NCI-H2196 (cell line): ENCODE results near the gene DHPS.
"Not testable (repeated sequence)": the region's sequence is repeated elsewhere in the genome, so short reads cannot be mapped to it uniquely, and the experiment has no call there.

ENCODE experiments used
- DNase-seq: peaks from one replicate; lab custom pipeline; 2025; ENCODE audit not compliant: unreplicated experiment; lab: John Stamatoyannopoulos, UW

Gene DHPS

DNA sequence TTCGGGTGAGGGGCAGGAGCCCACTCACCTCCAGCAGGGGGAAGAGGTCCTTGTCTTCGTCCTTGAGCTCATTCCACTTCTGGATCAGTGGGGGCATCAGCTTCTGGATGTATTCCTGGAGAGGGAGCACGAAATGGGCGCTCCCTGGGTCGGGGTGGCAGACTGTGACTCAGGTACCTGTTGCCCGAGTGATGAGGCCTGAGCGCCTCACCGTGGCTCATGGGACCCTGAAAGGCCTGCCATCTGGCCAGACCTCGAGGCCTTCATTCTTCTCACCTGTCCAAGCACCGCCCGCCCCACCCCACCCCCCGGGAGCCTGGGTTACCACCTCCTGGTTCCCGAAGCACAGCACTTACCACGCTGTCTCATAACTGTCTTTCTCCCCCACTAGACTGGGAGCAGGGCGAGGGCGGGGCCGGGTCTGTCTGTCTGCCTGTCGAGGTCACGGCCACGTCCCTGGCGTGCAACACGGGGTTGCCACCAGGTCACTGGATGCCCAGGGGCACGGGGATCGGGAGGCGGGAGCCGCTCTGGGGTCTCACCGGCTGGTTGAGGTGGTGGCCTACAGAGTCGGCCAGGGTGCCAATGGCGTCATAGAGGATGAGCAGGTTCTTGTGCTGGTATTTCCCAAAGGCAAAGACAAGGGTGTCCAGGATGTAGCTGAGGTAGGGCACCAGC, 24.1 kb upstream of the DHPS start:
- DNase-seq: no peak

DNA sequence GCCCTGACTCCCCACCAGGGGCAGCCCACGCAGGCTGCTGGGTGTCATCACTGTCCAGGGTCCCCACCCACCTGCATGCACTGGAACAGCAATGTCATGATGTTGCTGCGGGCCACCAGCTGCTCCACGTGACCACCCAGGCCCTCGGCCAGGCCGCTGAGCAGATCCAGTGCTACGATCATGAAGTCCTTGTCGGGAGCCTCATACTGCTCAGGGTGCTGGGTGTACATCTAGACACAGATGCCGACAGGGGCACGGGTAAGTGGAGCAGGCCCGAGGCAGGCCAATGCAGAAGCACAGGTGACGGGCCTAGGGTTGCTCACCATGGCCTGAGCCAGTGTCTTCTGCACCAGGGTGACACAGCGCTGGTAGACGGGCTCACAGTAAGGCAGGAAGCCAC, 23.5 kb upstream of the DHPS start:
- no peak for DNase-seq

DNA sequence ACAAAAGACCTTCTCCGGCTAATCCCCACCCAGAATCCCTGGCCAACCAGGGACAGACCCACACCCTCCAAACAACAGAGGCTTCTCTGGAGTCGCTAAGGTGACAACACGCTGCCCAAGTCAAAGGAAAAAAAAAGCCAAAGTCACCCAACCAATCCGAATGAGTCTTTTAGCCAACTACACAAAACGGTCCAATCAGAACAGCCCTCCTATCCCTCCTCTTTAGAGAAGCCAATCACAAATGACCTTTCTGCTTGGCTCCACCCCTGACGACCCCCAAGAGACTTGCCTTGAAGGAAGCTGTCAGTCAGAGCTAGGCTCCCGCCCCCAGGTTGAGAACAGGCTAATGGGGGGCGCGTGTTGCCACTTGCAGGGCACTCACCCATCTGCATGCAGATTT, 21.4 kb upstream of the DHPS start:
- peak; percentile 45 for DNase-seq

DNA sequence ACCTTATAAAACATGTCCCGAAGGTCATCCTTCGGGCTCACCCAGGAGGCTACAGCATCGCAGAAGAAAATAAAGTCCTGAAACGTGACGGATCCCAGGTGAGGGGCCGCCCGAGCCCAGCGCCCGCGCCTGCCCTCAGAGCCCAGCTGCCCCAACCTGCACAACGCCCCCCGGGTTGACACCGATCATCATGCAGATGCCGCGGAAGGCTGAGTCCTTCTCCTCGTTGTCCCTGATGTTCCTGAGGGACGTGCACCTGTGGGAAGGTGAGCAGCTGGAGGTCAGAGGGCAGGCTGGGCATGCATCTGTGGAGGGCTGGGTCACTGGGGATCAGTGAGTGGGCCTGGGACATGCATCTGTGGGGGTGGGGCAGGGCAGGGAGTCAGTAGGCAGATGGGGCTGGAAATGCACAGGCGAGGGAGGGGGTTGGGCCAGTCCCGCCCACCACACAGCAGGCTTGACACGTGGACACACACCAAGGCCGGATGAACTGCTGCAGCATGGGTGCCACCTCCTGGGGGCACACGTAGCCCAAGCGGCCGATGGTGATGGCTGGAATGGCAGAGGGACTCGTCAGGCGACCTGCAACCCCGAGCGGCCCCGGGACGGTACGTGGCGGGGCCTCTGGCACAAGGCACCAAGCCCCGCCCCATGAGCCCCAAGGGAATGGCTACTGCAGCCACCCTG, 20.1 kb upstream of the DHPS start:
- no peak for DNase-seq

DNA sequence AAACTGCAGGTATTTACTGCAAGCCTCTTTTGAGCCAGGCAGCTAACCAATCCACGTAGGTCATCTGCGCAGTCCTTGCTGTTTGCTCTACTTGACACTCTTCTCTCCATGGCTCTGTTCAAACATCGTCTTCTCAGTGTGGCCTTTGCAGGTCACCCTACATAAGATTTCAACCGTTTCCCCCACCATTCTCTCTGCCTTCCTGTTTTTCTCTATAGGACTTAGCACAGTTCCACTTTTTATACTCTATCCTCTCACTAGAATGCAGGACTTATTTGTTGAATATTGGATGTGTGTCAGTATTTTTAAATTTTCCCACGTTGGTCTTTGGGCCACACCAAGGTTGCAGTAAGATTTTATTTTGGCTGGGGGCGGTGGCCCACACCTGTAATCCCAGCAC, 16.5 kb upstream of the DHPS start:
- no peak for DNase-seq

DNA sequence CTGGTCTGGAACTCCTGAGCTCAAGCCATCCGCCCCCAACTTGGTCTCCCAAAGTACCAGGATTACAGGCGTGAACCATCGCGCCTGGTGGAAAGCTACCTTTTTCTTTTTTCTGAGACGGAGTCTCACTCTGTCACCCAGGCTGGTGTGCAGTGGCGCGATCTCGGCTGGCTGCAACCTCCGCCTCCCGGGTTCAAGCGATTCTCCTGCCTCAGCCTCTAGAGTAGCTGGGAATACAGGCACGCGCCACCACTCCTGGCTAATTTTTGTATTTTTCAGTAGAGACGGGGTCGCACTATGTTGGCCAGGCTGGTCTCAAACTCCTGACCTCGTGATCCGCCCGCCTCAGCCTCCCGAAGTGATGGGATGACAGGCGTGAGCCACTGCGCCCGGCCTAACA, 15.7 kb upstream of the DHPS start:
- not testable (repeated sequence) for DNase-seq

DNA sequence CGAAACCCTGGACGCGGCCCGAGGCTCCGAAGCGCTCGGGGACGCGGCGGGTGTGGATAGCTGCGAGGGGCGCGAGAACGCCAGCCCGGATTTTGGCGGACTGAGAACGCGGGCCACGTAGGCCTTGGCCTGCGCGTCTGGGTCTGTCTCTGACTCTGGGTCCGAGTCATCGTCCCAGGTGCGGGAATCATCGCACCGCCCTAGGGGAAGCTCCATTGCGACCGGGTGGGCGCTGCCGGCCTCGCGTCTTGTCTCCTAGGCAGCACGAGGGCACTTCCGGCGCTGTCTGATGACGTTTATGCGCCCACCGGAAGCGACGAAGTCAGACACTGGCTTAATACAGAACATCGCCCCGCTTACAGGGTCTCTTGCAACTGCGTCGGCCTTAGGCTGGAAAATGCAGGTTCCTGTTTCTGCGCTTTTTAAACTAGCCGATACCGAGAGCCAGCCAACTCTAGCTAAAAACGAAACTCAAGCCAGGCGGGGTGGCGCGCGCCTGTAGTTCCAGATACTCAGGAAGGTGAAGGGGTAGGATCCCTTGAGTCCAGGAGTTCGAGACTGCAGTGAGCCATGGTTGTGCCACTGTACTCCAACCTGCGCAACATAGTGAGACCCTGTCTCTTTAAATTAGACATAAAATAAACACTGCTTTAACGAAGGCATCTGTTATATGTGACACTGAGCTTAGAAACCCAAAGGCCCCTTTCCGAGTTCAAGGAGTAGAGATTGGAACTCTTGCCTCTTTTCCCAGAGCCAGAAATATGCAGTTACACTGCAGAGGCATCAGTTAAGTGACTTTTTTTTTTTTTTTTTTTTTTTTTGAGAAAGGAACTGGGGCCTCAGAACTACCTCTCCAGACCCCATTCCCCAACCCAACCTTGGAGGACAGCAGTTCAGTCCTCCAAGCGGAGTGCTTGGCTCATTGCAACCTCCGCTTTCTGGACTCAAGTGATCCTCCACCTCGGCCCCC, 15.0 kb upstream of the DHPS start, which contains the start of gene FBXW9:
TSS of gene FBXW9 (minus strand) at position 266 of the 970 bp plus-strand sequence. CDS start at position 216, 50 bp downstream.
- peak; percentile 92 for DNase-seq

DNA sequence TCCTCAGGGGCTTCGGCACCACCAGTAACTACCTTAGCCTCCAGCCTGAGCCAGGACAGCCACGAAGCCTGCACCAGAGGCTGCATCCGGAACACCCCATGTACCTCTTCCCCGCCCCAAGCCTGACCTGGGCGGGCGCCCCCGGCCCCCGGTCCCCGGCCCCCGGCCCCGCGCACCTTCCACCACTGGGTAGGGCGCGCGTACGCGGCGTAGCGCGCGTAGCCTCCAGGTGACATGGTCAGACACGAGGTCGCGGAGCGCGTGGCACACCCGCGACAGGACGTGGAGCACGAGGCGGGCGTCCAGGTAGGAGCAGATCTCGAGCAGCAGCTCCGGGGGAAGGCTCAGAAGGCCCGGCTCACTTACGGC, 14.3 kb upstream of the DHPS start:
- no peak for DNase-seq

DNA sequence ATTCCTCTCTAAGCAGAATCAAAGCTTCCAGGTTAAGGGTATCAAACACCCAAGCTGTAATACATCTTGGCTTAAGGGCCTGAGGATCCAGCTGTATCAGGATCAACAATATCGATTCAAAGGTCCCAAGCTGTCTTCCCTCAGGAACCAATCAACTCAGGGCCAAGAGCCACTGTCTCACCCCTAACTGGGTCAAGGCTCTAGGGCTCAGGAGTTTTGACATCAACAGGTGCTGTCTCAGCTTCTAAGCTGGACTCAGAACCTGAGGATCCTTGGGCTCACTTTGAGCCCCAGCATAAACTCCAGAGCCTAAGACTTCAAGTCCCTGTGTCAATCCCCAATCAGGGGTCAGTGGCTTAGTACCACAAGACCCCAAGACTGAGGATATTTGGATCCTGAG, 13.8 kb upstream of the DHPS start:
- no peak for DNase-seq

DNA sequence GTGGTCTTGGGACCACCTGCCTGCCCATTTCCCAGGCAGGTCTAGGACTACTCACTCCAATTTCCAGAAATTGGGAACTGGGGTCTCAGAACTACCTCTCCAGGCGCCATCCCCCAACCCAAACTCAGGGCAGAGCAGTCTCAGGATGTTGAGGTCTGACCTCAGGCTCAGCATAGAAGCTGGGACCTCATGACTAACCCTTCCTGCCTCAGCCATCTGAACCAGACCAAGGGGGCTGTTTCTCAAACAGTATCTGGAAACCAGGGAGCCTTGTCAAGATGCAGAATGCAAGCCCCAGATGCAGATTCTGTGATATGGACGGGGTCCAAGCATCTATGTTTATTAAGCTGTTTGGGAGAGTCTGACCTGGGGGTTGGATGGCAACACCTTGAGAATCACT, 13.4 kb upstream of the DHPS start:
- no peak for DNase-seq

DNA sequence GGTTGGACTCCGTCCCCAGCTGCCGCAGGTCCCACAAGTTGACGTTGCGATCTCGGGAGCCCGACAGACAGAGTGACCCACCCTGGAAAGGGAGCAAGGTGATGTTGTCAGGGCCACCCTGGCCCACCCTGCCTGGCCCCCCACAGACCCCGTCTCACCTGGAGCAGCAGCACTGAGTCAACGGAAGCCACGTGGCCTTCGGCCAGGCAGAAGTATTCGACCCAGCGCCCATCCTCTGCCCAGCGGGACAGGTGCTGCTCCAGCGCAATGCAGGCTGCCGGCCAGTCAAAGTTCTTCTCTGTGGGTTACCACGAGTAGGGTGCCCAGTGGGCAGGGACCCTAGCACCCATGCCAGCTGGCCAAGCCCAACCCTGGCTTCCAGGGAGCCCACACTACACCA, 13.0 kb upstream of the DHPS start:
- DNase-seq: no peak

DNA sequence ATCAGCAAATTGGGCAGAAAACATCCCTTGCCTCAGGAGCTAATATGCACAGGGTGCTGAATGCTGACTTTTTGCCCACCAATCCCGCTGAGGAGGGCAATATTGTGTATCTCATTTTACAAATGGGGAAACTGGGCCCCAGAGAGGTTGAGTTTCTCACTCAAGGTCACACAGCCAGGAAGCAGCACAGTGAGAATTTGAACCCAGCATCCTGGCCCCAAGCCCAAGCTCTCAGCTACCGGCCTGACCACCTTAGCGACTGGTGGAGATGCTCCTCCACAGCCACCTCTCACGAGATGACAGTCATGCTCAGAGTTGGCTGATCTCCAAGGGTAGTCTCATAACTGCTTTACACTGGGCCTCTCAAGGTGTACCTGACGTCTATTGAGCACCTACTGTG, 11.3 kb upstream of the DHPS start:
- DNase-seq: no peak

DNA sequence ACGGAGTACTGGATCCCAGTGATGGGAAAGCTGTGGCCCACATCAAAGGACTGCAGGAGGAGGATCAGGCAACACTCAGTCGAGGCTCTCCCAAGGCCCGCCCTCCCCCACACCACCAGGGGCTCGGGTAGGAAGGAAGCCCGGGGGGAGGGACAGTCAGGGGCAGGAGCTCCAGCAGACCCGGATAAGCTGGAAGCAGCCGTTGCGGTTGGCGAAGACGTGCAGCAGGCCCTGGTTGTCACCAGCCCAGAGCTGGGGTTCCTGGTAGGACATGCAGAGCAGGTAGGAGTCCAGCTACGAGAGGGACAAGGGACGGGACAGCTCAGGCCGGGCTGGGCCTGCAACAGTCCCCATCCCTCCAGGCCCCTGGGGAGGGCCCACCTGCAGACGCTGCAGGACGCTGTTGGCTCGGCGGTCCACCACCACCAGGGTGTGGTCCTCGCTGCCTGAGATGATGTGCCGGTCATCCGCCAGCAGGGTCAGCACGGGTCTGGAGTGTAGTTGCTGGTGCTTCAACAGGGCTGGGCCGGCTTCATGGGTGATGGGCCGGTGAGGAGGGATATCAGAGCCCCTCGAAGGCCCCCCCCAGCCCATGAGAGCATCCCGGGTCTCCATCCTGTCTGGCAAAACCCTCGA, 8.0 kb upstream of the DHPS start:
- no peak for DNase-seq

DNA sequence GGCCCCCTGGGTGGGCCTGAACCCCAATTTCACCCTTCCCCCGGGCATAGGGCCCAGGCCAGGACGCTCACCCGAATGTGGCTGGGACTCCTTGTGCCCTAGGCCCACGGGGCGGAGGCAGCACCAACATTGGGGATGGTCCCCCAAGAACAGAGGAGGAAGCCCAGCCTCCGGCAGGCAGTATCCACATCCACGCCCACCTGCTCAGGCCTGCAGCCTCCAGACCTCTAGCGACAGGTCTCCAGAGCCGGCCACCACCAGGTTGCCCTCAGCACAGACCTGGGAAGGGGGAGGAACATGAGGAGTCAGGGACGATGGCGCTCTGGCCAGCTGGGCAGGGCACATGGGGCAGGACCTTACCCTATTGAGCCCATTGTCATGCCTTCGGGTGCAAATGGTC, 7.3 kb upstream of the DHPS start:
- no peak for DNase-seq

DNA sequence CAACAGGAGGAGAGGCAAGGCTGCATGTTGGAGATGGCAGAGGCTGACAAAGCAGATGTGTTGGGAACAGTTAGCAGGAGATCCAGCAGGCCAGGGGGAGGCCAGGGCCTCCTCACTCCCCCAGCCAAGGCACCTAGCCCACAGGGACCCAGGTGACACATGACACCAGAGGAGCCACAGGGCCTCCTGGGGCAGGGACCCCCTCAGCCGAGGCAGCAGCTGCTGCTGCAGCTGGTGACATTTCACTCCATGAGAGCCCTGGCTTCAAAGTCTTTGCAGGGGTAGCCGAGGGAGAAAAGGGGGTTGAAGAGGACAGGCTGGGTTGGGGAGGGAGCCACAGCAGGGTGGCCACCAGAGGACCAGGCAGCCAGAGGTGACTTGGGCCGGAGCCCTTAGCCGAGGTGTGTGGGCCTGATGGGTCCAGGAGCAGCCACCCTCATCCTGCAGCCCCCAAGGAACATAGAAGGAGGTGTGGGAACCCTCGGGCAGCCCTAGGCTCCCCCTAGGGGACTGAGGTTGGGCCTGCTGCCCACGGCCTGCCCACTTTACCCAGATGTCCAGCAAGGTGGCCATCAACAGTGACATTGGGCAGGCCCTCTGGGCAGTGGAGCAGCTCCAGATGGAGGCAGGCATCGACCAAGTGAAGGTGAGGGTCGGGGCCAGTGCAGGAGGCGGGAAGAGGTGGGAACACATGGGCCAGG, 6.0 kb upstream of the DHPS start, which contains the start of gene GNG14:
TSS of gene GNG14 (plus strand) at position 503 of the 701 bp plus-strand sequence. CDS start at position 554, 51 bp downstream.
- DNase-seq: no peak

DNA sequence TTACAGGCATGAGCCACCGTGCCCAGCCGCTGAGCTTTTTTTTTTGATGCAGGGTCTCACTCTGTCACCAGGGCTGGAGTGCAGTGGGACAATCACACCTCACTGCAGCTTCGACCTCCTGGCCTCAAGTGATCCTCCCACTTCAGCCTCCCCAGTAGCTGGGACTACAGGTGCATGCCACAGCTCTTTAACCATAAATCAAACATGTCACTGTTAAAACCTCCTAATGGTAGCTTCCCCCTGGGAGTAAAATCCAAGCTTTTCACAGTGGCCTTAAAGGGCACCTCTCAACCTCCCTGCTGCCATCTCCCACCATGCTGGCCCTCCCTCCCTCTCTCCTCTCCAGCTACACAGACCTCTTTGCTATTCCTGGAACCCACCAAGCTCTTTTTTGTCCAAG, 4.2 kb upstream of the DHPS start:
- no peak for DNase-seq

DNA sequence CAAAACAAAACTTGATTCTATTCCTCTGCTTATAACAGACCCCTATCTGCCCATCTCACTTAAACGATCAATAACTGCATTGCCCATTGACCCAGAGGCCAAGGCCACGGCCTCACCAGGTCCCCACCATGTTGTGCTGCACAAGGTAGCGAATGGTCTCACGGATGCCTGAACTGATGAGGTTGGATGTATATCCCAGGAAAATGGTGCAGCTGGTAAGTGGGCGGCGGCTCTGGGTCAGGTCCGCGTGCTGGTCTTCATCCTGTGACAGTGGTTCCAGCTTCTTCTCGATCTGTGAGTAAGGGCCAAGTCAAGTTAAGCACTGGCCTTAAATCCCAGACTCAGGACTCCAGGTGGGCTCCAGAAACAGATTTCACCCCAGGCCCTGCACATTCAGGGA, 1.6 kb downstream of the DHPS start:
- no peak for DNase-seq

DNA sequence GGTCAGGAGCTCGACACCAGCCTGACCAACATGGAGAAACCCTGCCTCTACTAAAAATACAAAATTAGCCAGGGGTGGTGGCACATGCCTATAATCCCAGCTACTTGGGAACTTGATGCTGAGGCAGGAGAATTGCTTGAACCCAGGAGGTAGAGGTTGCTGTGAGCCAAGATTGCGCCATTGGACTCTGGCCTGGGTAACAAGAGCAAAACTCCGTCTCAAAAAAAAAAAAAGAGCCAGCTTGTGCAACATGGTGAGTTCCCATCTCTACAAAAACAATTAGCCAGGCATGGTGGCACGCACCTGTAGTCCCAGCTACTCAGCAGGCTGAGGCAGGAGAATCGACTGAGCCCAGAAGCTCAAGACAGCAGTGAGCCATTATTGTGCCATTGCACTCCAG, 3.6 kb downstream of the DHPS start:
- not testable (repeated sequence) for DNase-seq

DNA sequence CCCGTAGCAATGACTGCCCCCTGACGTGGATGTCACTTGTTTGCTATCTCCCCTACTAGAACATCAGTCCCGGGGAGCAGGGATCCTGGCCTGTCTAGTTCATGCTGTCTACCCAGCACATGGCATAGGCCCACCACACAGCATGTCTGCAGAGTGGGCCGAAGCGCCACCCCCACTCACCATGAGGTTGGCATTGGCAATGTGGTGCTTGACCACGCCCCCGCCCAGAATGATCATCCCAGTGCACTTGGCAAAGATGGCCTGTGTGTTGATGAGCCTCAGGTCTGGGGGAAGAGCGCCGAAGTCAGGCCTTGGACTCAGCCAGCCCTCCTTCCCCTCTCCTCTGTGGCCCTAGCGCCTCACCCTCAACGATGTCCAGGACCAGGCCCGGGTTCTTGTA, 4.8 kb downstream of the DHPS start:
- no peak for DNase-seq

DNA sequence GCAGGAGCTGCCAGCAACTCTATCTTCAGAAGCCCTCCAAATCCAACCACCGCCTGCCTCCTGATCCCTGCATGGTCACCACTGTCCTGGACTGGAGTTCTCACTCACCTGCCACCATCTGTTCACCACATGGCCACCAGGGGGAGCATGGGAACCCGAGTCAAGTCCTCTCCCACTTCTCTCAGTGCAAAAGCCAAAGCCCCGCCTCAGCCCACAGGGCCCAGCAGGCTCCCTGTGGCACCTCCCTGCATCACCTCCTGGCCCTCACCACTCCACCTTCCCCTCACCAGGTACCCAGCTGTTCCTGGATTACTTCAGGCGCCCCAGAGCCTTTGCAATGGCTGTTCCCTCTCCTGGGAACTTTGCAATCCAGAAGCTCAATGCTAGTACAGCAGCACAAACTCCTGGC, 5.3 kb downstream of the DHPS start:
- peak; percentile 88 for DNase-seq

DNA sequence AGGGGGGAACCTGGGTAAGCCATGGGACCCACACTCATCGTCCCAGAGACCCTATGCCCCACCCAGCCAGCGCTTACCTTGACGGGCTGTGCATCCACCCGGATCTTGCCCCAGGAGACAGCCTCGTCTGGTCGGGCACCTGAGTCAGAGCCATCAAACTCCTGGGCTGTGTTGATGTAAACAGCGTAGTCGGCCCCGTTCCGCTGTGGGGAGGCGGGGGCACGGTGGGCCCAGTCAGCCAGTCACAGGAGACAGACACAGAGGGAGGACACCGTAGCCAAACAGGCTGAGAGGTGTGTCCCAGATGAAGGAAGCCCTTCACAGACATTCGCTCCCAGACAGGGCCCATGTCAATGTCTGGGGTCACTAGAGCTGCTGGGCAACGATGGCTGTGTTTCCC, 5.7 kb downstream of the DHPS start:
- DNase-seq: no peak
